Left renal cortex interstitium (tissue), 4 donors: ENCODE measurements around the gene WWC2. TPM values are rescaled to one million over a fixed set of nuclear protein-coding genes. Genes with fewer than 3 reads are reported as not detected.

Source experiments
- DNase-seq, 4 donors: peaks; one replicate each; pipeline ENCODE4 v3.0.0-alpha.2; 2013; ENCODE audit warnings: low read depth in 4 of 4, low spot score in 2 of 4, missing footprints in 1 of 4
- polyA plus RNA-seq, 4 donors: library from polyadenylated mRNA; unstranded; fragments of 120-200 nt; gene quantifications; one replicate each; pipeline ENCODE4 v1.2.1, GENCODE V29; 2013; ENCODE audit not compliant: insufficient read length in 4 of 4

The WWC2 gene
- polyA plus RNA-seq, 4 donors = 47.3 to 68.7 (median 56.7) TPM

DNA sequence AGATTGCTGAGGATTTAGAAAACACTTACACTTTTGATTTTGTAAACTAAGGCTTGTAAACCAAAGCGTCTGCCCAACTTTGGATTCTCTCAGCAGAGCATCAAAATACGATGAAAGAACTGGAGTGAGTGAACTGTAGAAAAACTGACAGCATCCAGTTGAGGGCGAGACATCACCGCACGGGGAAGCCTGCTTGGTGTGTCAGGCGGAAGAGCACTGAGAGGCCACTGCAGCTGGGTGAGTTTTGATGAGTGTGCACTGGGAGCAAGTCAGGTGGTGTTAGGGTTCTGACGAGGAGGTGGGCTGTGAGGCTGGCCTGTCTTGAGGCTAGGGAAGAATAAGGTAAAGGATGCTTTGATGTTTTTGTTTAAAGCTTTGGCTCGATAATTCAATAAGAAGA is 270.0 kb downstream of the WWC2 start:
- no peak for DNase-seq

Other genes with a start within 250 kb of the WWC2 start
- 100 to 1,000 TPM; 101 to 138 (median 124) TPM for gene DCTD, start 181.9 kb upstream of the WWC2 start, polyA plus RNA-seq
- under 1 TPM in 2 of 4 donors, not detected in 2; 0.35 to 0.68 TPM for gene CLDN22, start 221.0 kb downstream of the WWC2 start, polyA plus RNA-seq
- under 1 TPM in 3 of 4 donors, not detected in 1; 0.32 to 0.61 (median 0.32) TPM for gene CLDN24, start 223.2 kb downstream of the WWC2 start, polyA plus RNA-seq